Parathyroid adenoma (tissue), 2 donors: ENCODE measurements around the gene CASP9.

Source experiments
- H2AFZ ChIP-seq: fragments of 300-600 bp; sonication (generic); one replicate; pipeline ENCODE4 v1.7.0; 2017; ENCODE audit warnings: antibody characterized with exemption, mild to moderate bottlenecking
- H3K27ac ChIP-seq: fragments of 300-600 bp; sonication (generic); one replicate; pipeline ENCODE4 v1.7.0; 2017
- H3K27me3 ChIP-seq: fragments of 300-600 bp; sonication (generic); one replicate; pipeline ENCODE4 v1.7.0; 2017; ENCODE audit warnings: low read length; ENCODE audit not compliant: control insufficient read depth, insufficient read depth
- H3K36me3 ChIP-seq: fragments of 300-600 bp; sonication (generic); one replicate; pipeline ENCODE4 v1.7.0; 2017; ENCODE audit warnings: low read length; ENCODE audit not compliant: control insufficient read depth, insufficient read depth
- H3K4me1 ChIP-seq: fragments of 300-600 bp; sonication (generic); one replicate; pipeline ENCODE4 v1.7.0; 2017; ENCODE audit warnings: control low read depth
- H3K4me2 ChIP-seq: fragments of 300-600 bp; sonication (generic); one replicate; pipeline ENCODE4 v1.7.0; 2017; ENCODE audit warnings: low read length
- H3K4me3 ChIP-seq: fragments of 300-600 bp; sonication (generic); one replicate; pipeline ENCODE4 v1.7.0; 2017; ENCODE audit warnings: low read depth, low read length
- H3K79me2 ChIP-seq: fragments of 300-600 bp; sonication (generic); one replicate; pipeline ENCODE4 v1.7.0; 2017; ENCODE audit warnings: control low read depth
- H3K9ac ChIP-seq: fragments of 300-600 bp; sonication (generic); one replicate; pipeline ENCODE4 v1.7.0; 2017; ENCODE audit warnings: mild to moderate bottlenecking
- H3K9me3 ChIP-seq: fragments of 300-600 bp; sonication (generic); one replicate; pipeline ENCODE4 v1.7.0; 2017; ENCODE audit warnings: low read length; ENCODE audit not compliant: control insufficient read depth
- TF ChIP-seq, protein P1 (sequence below): fragments of 300-600 bp; sonication (generic); IDR thresholded peaks from one replicate; pipeline ENCODE4 v1.7.0; 2017; ENCODE audit warnings: antibody characterized with exemption, mild to moderate bottlenecking
- donor health status: primary hyperparathyroidism.

The CASP9 gene

DNA sequence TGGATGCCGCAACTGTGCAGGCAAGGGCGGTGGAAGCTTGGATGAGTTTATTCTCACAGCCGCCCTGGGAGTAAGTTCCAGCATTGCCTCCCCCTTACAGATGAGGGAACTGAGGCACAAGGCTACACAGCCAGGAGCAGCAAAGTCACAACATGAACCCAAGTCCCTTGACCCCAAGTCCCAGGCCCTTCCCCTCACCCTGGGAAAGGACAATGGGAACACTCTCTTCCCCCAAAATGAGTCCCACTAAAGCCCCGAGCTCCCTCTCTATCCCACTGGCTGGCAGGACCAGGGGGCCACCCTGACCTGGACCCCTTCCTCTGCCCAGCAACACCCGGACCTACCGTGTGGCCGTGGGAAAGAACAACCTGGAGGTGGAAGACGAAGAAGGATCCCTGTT lies 81.9 kb downstream of the CASP9 start:
- Histone ChIP-seq H3K4me2 (no peak overlapping the region), H3K4me3 (no peak overlapping the region), H3K27ac (no peak overlapping the region), H3K36me3 (no peaks in the 10 kb centered on the region), H3K4me1 (no peaks in the 10 kb centered on the region), H2AFZ (no peak overlapping the region), H3K9ac (no peak overlapping the region), H3K79me2 (no peaks in the 10 kb centered on the region), H3K9me3 (no peaks in the 10 kb centered on the region), H3K27me3 (no peaks in the 10 kb centered on the region)
- TF ChIP-seq, protein P1, sequence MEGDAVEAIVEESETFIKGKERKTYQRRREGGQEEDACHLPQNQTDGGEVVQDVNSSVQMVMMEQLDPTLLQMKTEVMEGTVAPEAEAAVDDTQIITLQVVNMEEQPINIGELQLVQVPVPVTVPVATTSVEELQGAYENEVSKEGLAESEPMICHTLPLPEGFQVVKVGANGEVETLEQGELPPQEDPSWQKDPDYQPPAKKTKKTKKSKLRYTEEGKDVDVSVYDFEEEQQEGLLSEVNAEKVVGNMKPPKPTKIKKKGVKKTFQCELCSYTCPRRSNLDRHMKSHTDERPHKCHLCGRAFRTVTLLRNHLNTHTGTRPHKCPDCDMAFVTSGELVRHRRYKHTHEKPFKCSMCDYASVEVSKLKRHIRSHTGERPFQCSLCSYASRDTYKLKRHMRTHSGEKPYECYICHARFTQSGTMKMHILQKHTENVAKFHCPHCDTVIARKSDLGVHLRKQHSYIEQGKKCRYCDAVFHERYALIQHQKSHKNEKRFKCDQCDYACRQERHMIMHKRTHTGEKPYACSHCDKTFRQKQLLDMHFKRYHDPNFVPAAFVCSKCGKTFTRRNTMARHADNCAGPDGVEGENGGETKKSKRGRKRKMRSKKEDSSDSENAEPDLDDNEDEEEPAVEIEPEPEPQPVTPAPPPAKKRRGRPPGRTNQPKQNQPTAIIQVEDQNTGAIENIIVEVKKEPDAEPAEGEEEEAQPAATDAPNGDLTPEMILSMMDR, result no peak
